Trophoblast cell (in vitro differentiated cells and primary cell): ENCODE data around the gene VPS39.

Source experiments
- DNase-seq, 2 donors: peaks; one replicate each; pipeline ENCODE4 v3.0.0-alpha.2; 2016
- H2AFZ ChIP-seq: 2 replicates; pipeline ENCODE4 v1.6.1; 2013; ENCODE audit warnings: low read length, moderate library complexity, mild to moderate bottlenecking; ENCODE audit not compliant: insufficient read depth, poor library complexity
- H2AK5ac ChIP-seq: 2 replicates; pipeline ENCODE4 v1.6.1; 2013; ENCODE audit warnings: mild to moderate bottlenecking, low read length
- H2BK120ac ChIP-seq: 2 replicates; pipeline ENCODE4 v1.6.1; 2013; ENCODE audit warnings: low read length, mild to moderate bottlenecking, moderate library complexity; ENCODE audit not compliant: insufficient read depth, poor library complexity
- H2BK12ac ChIP-seq: 2 replicates; pipeline ENCODE4 v1.6.1; 2013; ENCODE audit warnings: mild to moderate bottlenecking, low read length, moderate library complexity
- H2BK5ac ChIP-seq: 2 replicates; pipeline ENCODE4 v1.6.1; 2013; ENCODE audit warnings: low read length, low read depth, moderate library complexity, mild to moderate bottlenecking; ENCODE audit not compliant: poor library complexity
- H3K14ac ChIP-seq: 2 replicates; pipeline ENCODE4 v1.6.1; 2013; ENCODE audit warnings: mild to moderate bottlenecking, low read length
- H3K18ac ChIP-seq: 2 replicates; pipeline ENCODE4 v1.6.1; 2013; ENCODE audit warnings: mild to moderate bottlenecking, low read length
- H3K23ac ChIP-seq: 2 replicates; pipeline ENCODE4 v1.6.1; 2013; ENCODE audit warnings: low read length
- H3K27ac ChIP-seq: 2 replicates; pipeline ENCODE4 v1.5.1; 2013; ENCODE audit warnings: low read depth, mild to moderate bottlenecking, inconsistent platforms, low read length, moderate library complexity
- H3K27me3 ChIP-seq: 2 replicates; pipeline ENCODE4 v1.6.1; 2013; ENCODE audit warnings: inconsistent platforms, mild to moderate bottlenecking, low read length, moderate library complexity; ENCODE audit not compliant: insufficient read depth
- H3K36me3 ChIP-seq, 2 experiments: 1 replicate in 1 of 2; 2 replicates in 1 of 2; pipeline ENCODE4 v1.6.1; 2013; ENCODE audit warnings: low read length in 2 of 2, mild to moderate bottlenecking in 2 of 2, moderate library complexity in 1 of 2; ENCODE audit not compliant: insufficient read depth in 2 of 2, control insufficient read depth in 1 of 2
- H3K4ac ChIP-seq: 2 replicates; pipeline ENCODE4 v1.6.1; 2013; ENCODE audit warnings: low read depth, mild to moderate bottlenecking, low read length, moderate library complexity
- H3K4me1 ChIP-seq, 2 experiments: 1 replicate in 1 of 2; 2 replicates in 1 of 2; pipeline ENCODE4 v1.6.1; 2013; ENCODE audit warnings: low read length in 2 of 2, mild to moderate bottlenecking in 2 of 2, moderate library complexity in 1 of 2; ENCODE audit not compliant: insufficient read depth in 2 of 2, control insufficient read depth in 1 of 2
- H3K4me2 ChIP-seq: 2 replicates; pipeline ENCODE4 v1.6.1; 2013; ENCODE audit warnings: inconsistent platforms, mild to moderate bottlenecking, low read length, moderate library complexity
- H3K4me3 ChIP-seq: 2 replicates; pipeline ENCODE4 v1.5.1; 2013; ENCODE audit warnings: mild to moderate bottlenecking, low read depth, low read length, inconsistent platforms
- H3K79me1 ChIP-seq: one replicate; pipeline ENCODE4 v1.6.1; 2013; ENCODE audit warnings: low read length
- H3K79me2 ChIP-seq: 2 replicates; pipeline ENCODE4 v1.6.1; 2013; ENCODE audit warnings: low read length, mild to moderate bottlenecking; ENCODE audit not compliant: control insufficient read depth, insufficient read depth, poor library complexity
- H3K9ac ChIP-seq: 2 replicates; pipeline ENCODE4 v1.6.1; 2013; ENCODE audit warnings: mild to moderate bottlenecking, low read length
- H3K9me3 ChIP-seq: 2 replicates; pipeline ENCODE4 v1.6.1; 2013; ENCODE audit warnings: low read depth, mild to moderate bottlenecking, control low read depth, inconsistent platforms, low read length; ENCODE audit not compliant: insufficient read depth
- H4K12ac ChIP-seq: 2 replicates; pipeline ENCODE4 v1.6.1; 2013; ENCODE audit warnings: low read depth, mild to moderate bottlenecking, low read length, moderate library complexity
- H4K8ac ChIP-seq: 2 replicates; pipeline ENCODE4 v1.6.1; 2013; ENCODE audit warnings: low read depth, mild to moderate bottlenecking, low read length, moderate library complexity
- H4K91ac ChIP-seq: one replicate; pipeline ENCODE4 v1.6.1; 2013; ENCODE audit warnings: low read depth, mild to moderate bottlenecking, low read length, moderate library complexity
- WGBS: extraction: QIAGEN DNeasy Blood & Tissue Kit; methylation state at CpG from one replicate; pipeline ENCODE4 v1.1.7; 2013; ENCODE audit warnings: missing lambda C conversion rate; ENCODE audit not compliant: insufficient read length, insufficient coverage; ENCODE audit errors: extremely low coverage; 5-methylcytosine and 5-hydroxymethylcytosine counted together

The VPS39 gene

GRCh38 chr15:42152196-42152920 lies 55.7 kb downstream of the VPS39 start:
- Histone ChIP-seq H3K79me1 (no peaks in the 10 kb centered on the region), H3K4ac (no peak overlapping the region), H2BK5ac (no peak overlapping the region), H4K91ac (no peak overlapping the region), H4K12ac (no peak overlapping the region), H3K14ac (no peak overlapping the region), H3K27ac (no peak overlapping the region), H3K4me1 (peaks cover 19% of the 10 kb centered on the region in 2 experiments), H3K23ac (no peak overlapping the region), H3K4me2 (no peak overlapping the region), H2BK120ac (no peak overlapping the region), H3K9ac (no peak overlapping the region), H2AK5ac (no peak overlapping the region), H2BK12ac (no peak overlapping the region), H3K36me3 (no peaks in the 10 kb centered on the region), H3K27me3 (no peaks in the 10 kb centered on the region), H3K9me3 (no peaks in the 10 kb centered on the region), H2AFZ (no peak overlapping the region), H3K79me2 (no peaks in the 10 kb centered on the region), H3K4me3 (no peak overlapping the region), H3K18ac (no peak overlapping the region), H4K8ac (no peak overlapping the region)
- WGBS = no CpG with 5 or more reads among the region's 14 CpGs
- DNase-seq = no peak

GRCh38 chr15:42151736-42152135 lies 56.4 kb downstream of the VPS39 start:
- Histone ChIP-seq H2BK5ac (no peak overlapping the region), H3K9me3 (no peaks in the 10 kb centered on the region), H2AFZ (no peak overlapping the region), H3K79me1 (no peaks in the 10 kb centered on the region), H2AK5ac (no peak overlapping the region), H4K8ac (no peak overlapping the region), H3K4me2 (no peak overlapping the region), H3K23ac (no peak overlapping the region), H4K91ac (no peak overlapping the region), H3K4me3 (no peak overlapping the region), H3K9ac (no peak overlapping the region), H2BK120ac (no peak overlapping the region), H3K4ac (no peak overlapping the region), H3K14ac (no peak overlapping the region), H3K27me3 (no peaks in the 10 kb centered on the region), H3K36me3 (no peaks in the 10 kb centered on the region), H4K12ac (no peak overlapping the region), H3K4me1 (peaks cover 18 to 19% of the 10 kb centered on the region in 2 experiments), H3K79me2 (no peaks in the 10 kb centered on the region), H3K18ac (no peak overlapping the region), H2BK12ac (no peak overlapping the region), H3K27ac (no peak overlapping the region)
- no peak for DNase-seq
- whole genome bisulfite sequencing = no CpG with 5 or more reads among the region's 4 CpGs

GRCh38 chr15:42151141-42151561 lies 57.0 kb downstream of the VPS39 start:
- Histone ChIP-seq H3K4me1 (peaks cover 13 to 14% of the 10 kb centered on the region in 2 experiments), H3K14ac (no peak overlapping the region), H2AFZ (no peak overlapping the region), H3K18ac (no peak overlapping the region), H3K27ac (no peak overlapping the region), H3K4me2 (no peak overlapping the region), H2AK5ac (no peak overlapping the region), H3K27me3 (no peaks in the 10 kb centered on the region), H3K79me2 (no peaks in the 10 kb centered on the region), H3K4me3 (no peak overlapping the region), H3K9ac (no peak overlapping the region), H3K36me3 (no peaks in the 10 kb centered on the region), H4K8ac (no peak overlapping the region), H3K79me1 (no peaks in the 10 kb centered on the region), H3K9me3 (no peaks in the 10 kb centered on the region), H2BK120ac (no peak overlapping the region), H4K91ac (no peak overlapping the region), H3K4ac (no peak overlapping the region), H3K23ac (no peak overlapping the region), H4K12ac (no peak overlapping the region), H2BK12ac (no peak overlapping the region), H2BK5ac (no peak overlapping the region)
- no CpG with 5 or more reads among the region's 10 CpGs for WGBS
- no peak for DNase-seq

GRCh38 chr15:42150219-42150970 lies 57.7 kb downstream of the VPS39 start:
- Histone ChIP-seq H3K23ac (no peak overlapping the region), H4K8ac (no peak overlapping the region), H2AFZ (no peak overlapping the region), H3K9me3 (no peaks in the 10 kb centered on the region), H2BK120ac (no peak overlapping the region), H3K4me1 (peaks cover 7% of the 10 kb centered on the region in 2 experiments), H3K36me3 (no peaks in the 10 kb centered on the region), H2BK12ac (no peak overlapping the region), H3K27ac (no peak overlapping the region), H3K4me3 (no peak overlapping the region), H3K18ac (no peak overlapping the region), H3K4ac (no peak overlapping the region), H2AK5ac (no peak overlapping the region), H4K91ac (no peak overlapping the region), H3K79me1 (no peaks in the 10 kb centered on the region), H2BK5ac (no peak overlapping the region), H4K12ac (no peak overlapping the region), H3K4me2 (no peak overlapping the region), H3K14ac (no peak overlapping the region), H3K9ac (no peak overlapping the region), H3K27me3 (no peaks in the 10 kb centered on the region), H3K79me2 (no peaks in the 10 kb centered on the region)
- no peak for DNase-seq
- WGBS = no CpG with 5 or more reads among the region's 17 CpGs
